ENCODE data around the gene CSTPP1.

DNA sequence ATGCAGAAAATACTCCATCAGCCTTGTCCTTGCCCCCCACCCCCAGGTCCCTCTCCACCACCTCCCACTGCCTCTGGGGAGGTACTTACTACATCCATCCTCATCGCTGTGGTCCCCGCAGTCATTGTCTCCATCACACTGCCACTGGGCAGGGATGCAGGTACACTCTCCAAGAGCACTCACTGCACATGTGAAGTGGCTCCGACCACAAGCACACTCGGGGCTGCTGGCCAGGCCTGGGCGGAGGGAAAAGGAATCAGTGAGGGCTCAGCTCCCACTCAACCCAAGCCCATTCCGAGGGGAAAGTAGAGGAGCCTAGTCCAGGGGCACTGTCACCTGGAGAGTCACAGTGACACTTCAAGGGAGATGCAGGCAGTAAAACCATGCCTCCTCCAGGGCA is 33.9 kb upstream of the CSTPP1 start:
- TF ChIP-seq, protein P1, sequence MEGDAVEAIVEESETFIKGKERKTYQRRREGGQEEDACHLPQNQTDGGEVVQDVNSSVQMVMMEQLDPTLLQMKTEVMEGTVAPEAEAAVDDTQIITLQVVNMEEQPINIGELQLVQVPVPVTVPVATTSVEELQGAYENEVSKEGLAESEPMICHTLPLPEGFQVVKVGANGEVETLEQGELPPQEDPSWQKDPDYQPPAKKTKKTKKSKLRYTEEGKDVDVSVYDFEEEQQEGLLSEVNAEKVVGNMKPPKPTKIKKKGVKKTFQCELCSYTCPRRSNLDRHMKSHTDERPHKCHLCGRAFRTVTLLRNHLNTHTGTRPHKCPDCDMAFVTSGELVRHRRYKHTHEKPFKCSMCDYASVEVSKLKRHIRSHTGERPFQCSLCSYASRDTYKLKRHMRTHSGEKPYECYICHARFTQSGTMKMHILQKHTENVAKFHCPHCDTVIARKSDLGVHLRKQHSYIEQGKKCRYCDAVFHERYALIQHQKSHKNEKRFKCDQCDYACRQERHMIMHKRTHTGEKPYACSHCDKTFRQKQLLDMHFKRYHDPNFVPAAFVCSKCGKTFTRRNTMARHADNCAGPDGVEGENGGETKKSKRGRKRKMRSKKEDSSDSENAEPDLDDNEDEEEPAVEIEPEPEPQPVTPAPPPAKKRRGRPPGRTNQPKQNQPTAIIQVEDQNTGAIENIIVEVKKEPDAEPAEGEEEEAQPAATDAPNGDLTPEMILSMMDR (IDR thresholded peaks at IDR 0.05) = no peak
- TF ChIP-seq POLR2A (IDR thresholded peaks at IDR 0.05) = no peak
